EH (cell line): ENCODE results near the gene PEPD.

Source experiments
- DNase-seq: peaks from one replicate; pipeline ENCODE4 v3.0.0-alpha.2; 2015; ENCODE audit warnings: low read depth

Gene PEPD

DNA sequence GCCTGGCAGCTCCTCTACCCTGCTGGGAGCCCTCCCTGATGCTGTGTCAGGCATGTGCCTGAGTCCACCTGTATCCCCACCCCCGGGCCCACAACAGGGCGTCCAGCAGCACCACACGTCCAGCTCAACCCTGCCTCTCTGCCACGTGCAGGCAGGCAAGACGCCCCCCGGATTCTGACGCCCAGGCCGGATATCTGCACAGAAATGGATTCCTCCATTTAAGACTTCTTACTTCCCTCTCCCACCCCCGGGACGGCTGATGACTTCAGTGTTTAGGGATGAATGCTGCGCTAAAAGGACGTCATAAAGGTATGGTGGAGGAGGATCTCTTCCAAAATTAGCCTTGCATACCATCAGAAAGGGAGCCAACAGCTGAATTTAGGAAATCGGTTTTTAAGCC, 10.2 kb downstream of the PEPD start:
- no peak for DNase-seq

GRCh38 chr19:33510462-33511194, 11.0 kb downstream of the PEPD start:
- DNase-seq = no peak

DNA sequence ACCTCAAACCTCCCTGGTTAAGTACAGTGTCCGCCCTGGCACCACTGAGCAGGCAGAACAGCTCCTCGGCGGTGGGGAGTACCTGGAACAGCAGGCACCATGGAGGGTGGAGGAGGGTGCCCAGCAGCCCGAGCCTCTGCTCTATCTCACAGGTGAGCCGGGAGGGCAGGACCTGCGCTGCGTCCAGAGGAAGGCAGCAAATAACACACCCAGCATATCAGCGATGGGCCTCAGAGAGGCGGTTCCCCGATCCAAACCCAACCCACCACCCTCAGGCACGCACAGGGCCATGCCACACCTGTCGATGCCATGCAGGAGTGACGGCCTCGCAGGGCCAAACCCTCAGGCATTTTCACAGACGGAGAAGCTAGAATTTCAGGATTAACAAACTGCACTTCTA, 11.8 kb downstream of the PEPD start:
- DNase-seq = no peak

DNA sequence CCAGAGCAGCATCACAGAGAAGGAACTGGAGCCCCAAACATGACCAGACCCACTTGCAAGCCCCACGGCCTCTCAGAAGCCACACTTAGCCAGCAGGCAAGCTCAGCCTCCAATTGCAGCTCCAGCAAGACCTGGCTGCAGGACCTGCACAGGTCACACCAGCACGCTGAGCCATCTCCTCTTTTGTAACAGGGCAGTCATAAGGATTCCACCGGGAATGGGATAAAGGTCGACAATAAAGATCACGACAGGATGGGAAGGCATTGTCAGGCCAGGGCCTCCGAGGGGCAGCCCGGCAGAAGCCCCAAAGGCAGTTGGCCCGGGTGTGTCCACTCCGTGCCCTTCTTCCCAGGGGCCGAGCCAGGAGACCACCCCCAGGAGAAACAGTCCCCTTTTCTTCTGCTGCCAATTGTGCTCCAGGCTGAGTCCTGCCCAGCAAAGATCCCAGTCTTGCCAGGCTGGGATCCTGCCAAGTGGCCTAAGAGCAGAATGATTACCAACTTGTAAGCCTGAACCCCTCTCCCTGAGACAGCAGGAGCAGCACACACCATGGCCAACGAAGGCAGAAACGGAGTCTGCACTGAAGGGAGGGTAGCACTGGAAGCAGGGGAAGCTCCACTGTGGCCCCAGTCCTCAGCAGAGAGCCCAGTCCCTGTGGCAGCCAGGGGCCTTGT, 12.5 kb downstream of the PEPD start:
- peak; percentile 61 for DNase-seq

- DNase-seq = no peak
Observed at GRCh38 chr19:33508431-33508830, 13.2 kb downstream of the PEPD start.

DNA sequence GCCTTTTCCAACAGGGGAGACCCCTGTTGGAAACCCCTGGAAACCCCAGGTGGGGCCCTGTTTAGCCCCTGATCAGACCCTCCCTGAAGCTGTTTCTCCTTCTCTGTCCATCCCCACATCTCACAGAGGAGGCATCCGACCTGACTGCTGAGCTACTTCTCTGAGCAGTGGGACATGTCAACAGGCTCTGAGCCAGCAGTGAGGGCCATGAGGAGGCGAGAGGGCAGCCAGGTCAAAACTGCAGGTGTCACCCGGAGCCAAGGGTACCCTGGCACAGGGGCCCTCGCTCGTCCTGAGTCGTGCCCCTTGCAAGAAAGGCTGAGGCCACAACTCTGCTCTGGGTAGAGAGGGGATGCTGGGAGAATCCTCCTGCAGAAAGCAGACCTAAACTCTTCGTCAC, 13.6 kb downstream of the PEPD start:
- no peak for DNase-seq

- no peak for DNase-seq
Observed at GRCh38 chr19:33507021-33507956, 14.3 kb downstream of the PEPD start.

DNA sequence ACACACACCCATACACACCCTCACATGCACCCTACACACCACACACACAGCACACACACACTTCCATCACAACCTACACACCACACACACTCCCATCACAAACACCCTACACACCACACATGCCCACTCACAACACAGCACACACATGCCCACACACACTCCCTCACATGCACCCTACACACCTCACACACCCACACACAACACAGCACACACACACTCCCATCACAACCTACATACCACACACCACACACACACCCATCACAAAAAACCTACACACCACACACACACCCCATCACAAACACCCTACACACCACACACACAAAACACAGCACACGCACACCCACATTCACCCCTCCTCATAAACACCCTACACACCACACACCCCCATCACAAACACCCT, 15.1 kb downstream of the PEPD start:
- DNase-seq = no peak

DNA sequence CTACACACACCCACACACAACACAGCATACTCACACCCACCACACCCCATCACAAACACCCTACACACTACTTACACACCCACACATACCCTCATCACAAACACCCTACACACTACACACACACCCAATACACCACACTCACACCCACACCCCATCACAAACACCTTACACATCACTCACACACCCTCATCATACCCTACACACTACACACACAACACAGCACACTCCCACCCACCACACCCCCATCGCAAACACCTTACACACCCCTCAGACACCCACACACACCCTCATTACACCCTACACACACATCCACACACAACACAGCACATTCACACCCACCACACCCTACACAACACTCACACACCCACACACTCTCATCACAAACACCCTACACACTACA, 15.8 kb downstream of the PEPD start:
- DNase-seq = no peak

GRCh38 chr19:33505148-33505547, 16.4 kb downstream of the PEPD start:
- no peak for DNase-seq

DNA sequence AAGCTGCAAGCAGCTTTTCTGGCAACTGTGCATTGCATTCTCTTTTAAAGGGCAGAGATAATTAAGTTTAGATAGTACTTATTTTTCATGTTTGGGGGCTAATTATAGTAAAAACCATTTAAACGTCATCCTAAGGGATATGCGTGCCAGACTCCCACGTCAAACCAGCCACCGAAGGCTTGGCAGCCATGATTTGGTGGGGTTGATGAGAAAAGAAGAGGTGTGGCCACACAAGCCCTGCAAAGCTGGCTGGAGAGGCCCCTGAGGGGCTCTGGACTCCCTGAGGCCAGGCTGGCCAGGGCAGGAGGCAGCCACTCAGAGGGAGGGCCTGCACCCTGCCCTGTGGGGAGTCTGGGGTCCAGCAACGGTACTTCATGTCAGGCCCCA, 17.5 kb downstream of the PEPD start:
- DNase-seq = no peak

- no peak for DNase-seq
Observed at GRCh38 chr19:33503433-33504057, 18.0 kb downstream of the PEPD start.

GRCh38 chr19:33503030-33503429, 18.6 kb downstream of the PEPD start:
- DNase-seq = no peak

GRCh38 chr19:33502521-33502920, 19.1 kb downstream of the PEPD start:
- DNase-seq = no peak

GRCh38 chr19:33501693-33502356, 19.8 kb downstream of the PEPD start:
- no peak for DNase-seq

GRCh38 chr19:33500991-33501390, 20.6 kb downstream of the PEPD start:
- no peak for DNase-seq

DNA sequence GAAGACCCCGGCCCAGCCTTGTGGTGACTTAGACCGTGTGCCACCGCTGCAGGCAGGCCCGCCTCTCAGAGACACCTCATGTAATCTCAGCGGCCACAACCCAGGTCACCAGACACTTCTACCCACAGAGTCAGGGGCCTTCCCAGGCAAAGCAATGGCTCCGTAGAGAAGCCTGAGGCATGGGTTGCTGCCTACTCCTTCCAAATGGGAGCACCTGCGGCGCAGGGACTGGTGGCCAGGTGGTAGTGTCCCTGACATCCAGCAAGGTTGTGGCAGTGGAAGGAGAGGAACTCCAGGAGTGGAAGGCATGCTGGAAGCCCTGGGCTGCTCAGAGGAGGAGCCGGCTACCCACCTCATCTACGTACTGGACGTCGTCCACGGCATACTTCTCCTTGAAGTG, 21.0 kb downstream of the PEPD start:
- no peak for DNase-seq

- no peak for DNase-seq
Observed at GRCh38 chr19:33499671-33500506, 21.7 kb downstream of the PEPD start.

DNA sequence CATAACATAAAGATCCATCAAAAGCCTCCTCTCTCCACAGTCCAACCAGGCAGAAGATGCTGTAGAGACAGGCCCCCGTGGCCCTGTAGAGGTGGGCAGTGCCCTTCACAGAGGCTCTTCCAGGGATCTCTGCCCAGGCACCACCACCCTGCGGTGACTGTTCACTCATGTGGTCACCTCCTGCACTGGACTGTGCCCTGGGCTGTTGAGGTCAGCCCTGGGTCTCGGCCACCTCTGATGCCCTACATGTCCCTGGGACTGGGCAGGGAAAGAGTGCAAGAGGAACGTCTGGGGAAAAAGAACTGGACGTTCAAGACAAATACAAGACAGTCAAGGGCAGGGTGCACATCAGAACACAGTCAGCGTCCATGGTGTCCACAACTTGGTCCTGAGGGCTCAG, 22.3 kb downstream of the PEPD start:
- DNase-seq = no peak

DNA sequence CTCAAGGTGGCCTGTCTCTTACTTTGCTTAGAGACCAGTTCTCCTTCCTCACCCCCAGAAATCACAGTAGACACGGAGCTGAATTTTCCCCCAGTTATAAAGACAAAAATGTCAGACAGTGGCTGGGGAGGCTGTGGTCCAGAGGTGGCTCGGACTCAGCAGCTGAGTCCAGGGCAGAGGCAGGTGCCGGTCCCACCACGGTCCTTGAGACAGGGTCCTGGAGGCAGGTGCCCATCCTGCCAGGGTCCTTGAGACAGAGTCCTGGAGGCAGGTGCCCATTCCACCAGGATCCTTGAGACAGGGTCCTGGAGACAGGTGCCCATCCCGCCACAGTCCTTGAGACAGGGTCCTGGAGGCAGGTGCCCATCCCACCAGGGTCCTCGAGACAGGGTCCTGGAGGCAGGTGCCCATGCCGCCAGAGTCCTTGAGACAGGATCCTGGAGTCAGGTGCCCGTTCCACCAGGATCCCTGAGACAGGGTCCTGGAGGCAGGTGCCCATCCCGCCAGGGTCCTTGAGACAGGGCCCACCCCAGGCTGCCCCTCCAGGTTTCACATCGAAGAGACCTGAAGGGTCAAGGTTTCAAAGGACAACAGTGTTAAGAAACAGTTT, 23.1 kb downstream of the PEPD start:
- no peak for DNase-seq
